WI38 (cell line): ENCODE measurements around the gene BTBD6.

Experiments used
- H3K4me3 ChIP-seq: 2 replicates; pipeline ENCODE4 v1.5.1; 2011; ENCODE audit warnings: low read depth, mild to moderate bottlenecking, control low read depth, low read length
- TF ChIP-seq, protein P1 (sequence below): IDR thresholded peaks from 2 replicates; pipeline ENCODE4 v1.5.1; 2012; ENCODE audit warnings: low read depth, mild to moderate bottlenecking, control low read depth, low read length

The BTBD6 gene

GRCh38 chr14:105201925-105202513, 46.3 kb upstream of the BTBD6 start:
- TF ChIP-seq, protein P1, sequence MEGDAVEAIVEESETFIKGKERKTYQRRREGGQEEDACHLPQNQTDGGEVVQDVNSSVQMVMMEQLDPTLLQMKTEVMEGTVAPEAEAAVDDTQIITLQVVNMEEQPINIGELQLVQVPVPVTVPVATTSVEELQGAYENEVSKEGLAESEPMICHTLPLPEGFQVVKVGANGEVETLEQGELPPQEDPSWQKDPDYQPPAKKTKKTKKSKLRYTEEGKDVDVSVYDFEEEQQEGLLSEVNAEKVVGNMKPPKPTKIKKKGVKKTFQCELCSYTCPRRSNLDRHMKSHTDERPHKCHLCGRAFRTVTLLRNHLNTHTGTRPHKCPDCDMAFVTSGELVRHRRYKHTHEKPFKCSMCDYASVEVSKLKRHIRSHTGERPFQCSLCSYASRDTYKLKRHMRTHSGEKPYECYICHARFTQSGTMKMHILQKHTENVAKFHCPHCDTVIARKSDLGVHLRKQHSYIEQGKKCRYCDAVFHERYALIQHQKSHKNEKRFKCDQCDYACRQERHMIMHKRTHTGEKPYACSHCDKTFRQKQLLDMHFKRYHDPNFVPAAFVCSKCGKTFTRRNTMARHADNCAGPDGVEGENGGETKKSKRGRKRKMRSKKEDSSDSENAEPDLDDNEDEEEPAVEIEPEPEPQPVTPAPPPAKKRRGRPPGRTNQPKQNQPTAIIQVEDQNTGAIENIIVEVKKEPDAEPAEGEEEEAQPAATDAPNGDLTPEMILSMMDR, result no peak
- no peak overlapping the region for H3K4me3 ChIP-seq

DNA sequence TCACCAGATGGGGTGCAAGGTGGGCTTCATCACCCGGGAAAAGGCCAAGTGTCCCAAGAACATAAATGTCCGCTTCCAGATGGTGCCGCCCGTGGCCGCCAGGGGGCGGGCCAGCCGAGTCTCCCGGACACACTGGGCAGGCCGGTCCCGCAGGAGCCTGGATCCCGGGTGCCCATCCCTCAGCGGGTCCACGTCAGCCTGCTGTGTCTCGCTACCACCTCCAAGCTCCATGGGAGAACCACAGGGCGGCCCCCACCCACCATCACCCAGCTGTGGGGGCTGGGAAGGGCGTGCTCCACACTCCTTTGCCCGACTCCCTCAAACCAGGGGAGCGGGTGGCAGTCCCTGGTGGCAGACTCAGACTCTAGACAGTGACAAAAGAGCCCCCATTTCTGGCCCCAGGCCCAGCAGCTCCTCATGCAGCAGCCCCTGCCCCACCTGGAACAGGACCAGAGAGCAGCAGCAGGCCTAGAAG, 45.2 kb upstream of the BTBD6 start:
- no peak overlapping the region for H3K4me3 ChIP-seq
- TF ChIP-seq, protein P1, result peak; percentile 75

- TF ChIP-seq, protein P1, result no peak
- no peak overlapping the region for H3K4me3 ChIP-seq
Measured at GRCh38 chr14:105203701-105204100, 44.6 kb upstream of the BTBD6 start.

DNA sequence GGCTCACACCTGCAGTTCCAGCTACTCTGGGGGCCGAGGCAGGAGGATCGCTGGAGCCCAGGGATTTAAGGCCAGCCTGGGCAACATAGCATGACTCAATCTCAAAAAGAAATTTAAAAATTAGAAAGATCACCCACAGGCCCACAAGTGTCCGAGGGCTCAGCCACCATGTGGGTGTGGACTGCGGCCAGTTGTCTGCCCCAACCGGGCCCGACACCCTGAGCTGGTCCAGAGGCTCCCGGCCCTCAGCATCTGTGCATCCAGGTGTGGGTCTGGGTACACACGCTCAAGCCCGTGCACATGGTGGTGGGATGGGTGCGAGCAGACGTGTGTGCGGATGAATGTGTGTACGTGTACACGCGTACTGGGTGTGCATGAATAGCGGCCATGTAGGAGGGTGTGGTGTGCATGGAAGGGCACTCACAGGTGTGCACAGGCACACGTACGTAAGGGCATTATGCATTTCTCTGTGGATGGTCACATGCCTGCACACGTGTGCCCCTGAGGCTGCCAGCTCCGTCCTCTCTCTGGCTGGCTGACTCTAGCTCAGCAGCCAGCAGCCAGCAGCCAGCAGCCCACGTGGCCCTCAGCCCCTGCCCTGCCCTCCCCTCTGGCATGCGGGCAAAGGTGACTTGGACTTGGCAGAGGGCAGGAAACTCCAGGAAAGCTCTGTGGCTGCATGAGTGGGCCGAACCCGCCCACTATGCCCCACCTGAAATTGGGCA, 44.0 kb upstream of the BTBD6 start:
- no peak overlapping the region for H3K4me3 ChIP-seq
- TF ChIP-seq, protein P1, result no peak

DNA sequence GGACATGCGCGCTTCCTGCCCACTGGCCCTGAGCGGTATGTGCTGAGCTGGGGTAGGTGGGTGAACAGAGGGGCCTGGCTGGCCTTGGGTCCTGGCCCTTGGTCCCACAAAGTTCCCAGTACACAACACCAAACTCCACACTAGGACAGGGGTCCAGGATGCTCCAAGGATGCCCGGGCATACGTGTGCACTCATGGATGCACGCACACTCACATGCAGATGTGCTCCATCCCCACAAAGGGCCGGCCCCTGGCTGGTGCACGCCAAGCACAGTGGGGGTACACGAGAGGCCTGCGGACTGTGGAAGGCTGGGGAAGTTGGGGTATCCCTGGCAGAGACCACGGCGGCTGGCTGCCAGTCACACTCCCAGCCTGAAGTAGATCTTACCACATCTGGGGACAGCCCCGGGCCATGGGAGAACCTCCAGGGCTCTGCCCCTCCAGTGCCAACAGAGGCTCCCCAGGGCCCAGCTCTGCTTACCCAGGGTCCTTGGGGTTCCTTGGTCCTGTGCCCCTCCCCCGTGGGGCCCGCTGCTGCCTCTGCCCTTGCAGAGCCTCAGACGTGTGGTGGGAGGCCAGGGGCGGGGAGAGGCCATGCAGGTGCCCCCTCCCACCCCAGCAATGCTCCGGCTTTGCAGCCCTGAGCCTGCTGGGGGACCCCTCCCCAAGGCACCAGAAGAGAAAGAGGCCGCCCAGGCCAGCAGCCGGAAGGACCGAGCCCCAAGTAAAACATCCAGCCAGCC, 43.2 kb upstream of the BTBD6 start:
- TF ChIP-seq, protein P1, result no peak

DNA sequence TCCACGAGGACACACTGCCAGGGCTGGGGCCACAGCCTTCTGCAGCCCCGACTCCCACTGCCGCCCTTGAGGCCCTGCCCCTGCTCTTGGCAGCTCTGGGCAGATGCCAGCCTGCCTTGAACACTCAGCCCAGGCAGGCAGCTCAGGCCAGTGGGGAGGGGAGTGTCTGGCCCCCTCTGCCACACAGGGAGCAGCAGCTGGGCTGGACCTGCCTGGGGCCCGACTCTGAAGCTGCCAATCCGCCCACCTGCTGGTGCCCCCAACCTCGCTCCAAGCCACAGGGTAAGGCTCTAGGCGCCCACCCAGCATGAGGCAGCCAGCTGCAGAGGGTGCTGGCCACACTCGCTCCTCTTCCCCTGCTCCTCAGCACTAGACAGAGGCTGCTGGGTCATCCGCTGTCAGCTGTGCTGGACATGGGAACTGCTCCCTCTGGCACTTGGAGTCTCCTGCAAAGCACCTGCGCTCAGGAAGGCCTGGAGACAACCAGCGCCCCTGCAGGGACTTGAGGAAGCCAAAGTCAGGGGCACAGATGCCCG, 42.6 kb upstream of the BTBD6 start:
- TF ChIP-seq, protein P1, result no peak
- H3K4me3 ChIP-seq, result no peak overlapping the region

More for the DNA sequence above, 43.2 kb upstream of the BTBD6 start:
- no peak overlapping the region for H3K4me3 ChIP-seq
